ENCODE measurements around the gene MVB12A.

- TF ChIP-seq, protein P1, sequence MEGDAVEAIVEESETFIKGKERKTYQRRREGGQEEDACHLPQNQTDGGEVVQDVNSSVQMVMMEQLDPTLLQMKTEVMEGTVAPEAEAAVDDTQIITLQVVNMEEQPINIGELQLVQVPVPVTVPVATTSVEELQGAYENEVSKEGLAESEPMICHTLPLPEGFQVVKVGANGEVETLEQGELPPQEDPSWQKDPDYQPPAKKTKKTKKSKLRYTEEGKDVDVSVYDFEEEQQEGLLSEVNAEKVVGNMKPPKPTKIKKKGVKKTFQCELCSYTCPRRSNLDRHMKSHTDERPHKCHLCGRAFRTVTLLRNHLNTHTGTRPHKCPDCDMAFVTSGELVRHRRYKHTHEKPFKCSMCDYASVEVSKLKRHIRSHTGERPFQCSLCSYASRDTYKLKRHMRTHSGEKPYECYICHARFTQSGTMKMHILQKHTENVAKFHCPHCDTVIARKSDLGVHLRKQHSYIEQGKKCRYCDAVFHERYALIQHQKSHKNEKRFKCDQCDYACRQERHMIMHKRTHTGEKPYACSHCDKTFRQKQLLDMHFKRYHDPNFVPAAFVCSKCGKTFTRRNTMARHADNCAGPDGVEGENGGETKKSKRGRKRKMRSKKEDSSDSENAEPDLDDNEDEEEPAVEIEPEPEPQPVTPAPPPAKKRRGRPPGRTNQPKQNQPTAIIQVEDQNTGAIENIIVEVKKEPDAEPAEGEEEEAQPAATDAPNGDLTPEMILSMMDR (conservative IDR thresholded peaks at IDR 0.05; ENCODE audit: low read depth in 2 of 2): no peak
- TF ChIP-seq REST (IDR thresholded peaks at IDR 0.05; ENCODE audit: unreplicated experiment): no peak
- no peak for TF ChIP-seq EZH2 (IDR thresholded peaks at IDR 0.05; ENCODE audit: low read depth, unreplicated experiment)
- no peak for TF ChIP-seq CREB1 (CRISPR knock-in tag; IDR thresholded peaks at IDR 0.05; ENCODE audit: low read depth)
- TF ChIP-seq NANOG (IDR thresholded peaks at IDR 0.05; ENCODE audit: borderline replicate concordance): no peak
- no peak for TF ChIP-seq POLR2AphosphoS5 (IDR thresholded peaks at IDR 0.05; ENCODE audit: low read depth)
- TF ChIP-seq, protein P2, sequence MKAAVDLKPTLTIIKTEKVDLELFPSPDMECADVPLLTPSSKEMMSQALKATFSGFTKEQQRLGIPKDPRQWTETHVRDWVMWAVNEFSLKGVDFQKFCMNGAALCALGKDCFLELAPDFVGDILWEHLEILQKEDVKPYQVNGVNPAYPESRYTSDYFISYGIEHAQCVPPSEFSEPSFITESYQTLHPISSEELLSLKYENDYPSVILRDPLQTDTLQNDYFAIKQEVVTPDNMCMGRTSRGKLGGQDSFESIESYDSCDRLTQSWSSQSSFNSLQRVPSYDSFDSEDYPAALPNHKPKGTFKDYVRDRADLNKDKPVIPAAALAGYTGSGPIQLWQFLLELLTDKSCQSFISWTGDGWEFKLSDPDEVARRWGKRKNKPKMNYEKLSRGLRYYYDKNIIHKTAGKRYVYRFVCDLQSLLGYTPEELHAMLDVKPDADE (IDR thresholded peaks at IDR 0.05): no peak
Measured at GRCh38 chr19:17423429-17424208, 3.8 kb downstream of the MVB12A start.
